IMR-90 (cell line): Measurements from ENCODE around the gene DDC. TPM values are rescaled to one million over a fixed set of nuclear protein-coding genes. Genes with fewer than 3 reads are reported as not detected.
A peak's percentile ranks its signal among the peaks of the same experiment; 100 is the strongest.

Experiments used
- ATAC-seq: fragments of 200-7000 bp; cut with Tn5 transposase; 2 replicates; pipeline ENCODE4 v1.9.1; 2020; ENCODE audit warnings: low read depth, mild to moderate bottlenecking, moderate library complexity
- BruUV-seq: library from RNA; stranded (reverse); fragments of 400-500 nt; replicated peaks from 2 replicates; lab custom pipeline; 2021; lab: Mats Ljungman, UMichigan
- CTCF ChIA-PET: fragments of 300-600 bp; formaldehyde crosslinking; extraction: SDS; loops from one replicate; lab custom pipeline; 2021; ENCODE audit warnings: antibody characterized with exemption; lab: Yijun Ruan, JAX
- POLR2A ChIA-PET: fragments of 300-600 bp; sonication (Branson Sonifier 250); formaldehyde crosslinking; loops from one replicate; lab custom pipeline; 2022; ENCODE audit warnings: antibody characterized with exemption; ENCODE audit not compliant: unreplicated experiment; lab: Charles Lee
- DNase-seq: peaks from one replicate; pipeline ENCODE4 v3.0.0; 2013
- H2AFZ ChIP-seq: replicated peaks from 2 replicates; pipeline ENCODE3; 2013; ENCODE audit warnings: low read length, mild to moderate bottlenecking; ENCODE audit not compliant: poor library complexity
- H2AK5ac ChIP-seq: 2 replicates; pipeline ENCODE4 v1.6.1; 2013; ENCODE audit warnings: low read depth, low read length, inconsistent platforms
- H2AK9ac ChIP-seq: replicated peaks from 2 replicates; pipeline ENCODE3; 2013; ENCODE audit warnings: mild to moderate bottlenecking, low read depth, low read length, moderate library complexity; ENCODE audit not compliant: poor library complexity
- H2BK120ac ChIP-seq: 2 replicates; pipeline ENCODE4 v1.6.1; 2013; ENCODE audit warnings: low read depth, low read length, inconsistent platforms
- H2BK15ac ChIP-seq: 3 replicates; pipeline ENCODE4 v1.6.1; 2013; ENCODE audit warnings: low read depth, low read length, inconsistent platforms
- H2BK20ac ChIP-seq: 2 replicates; pipeline ENCODE4 v1.6.1; 2013; ENCODE audit warnings: low read depth, mild to moderate bottlenecking, inconsistent platforms, low read length, moderate library complexity
- H2BK5ac ChIP-seq: 2 replicates; pipeline ENCODE4 v1.6.1; 2013; ENCODE audit warnings: mild to moderate bottlenecking, low read depth, low read length, inconsistent platforms; ENCODE audit not compliant: poor library complexity, severe bottlenecking
- H3K14ac ChIP-seq: replicated peaks from 2 replicates; pipeline ENCODE4 v1.6.1; 2013; ENCODE audit warnings: low read depth, low read length, inconsistent platforms
- H3K18ac ChIP-seq: 2 replicates; pipeline ENCODE4 v1.6.1; 2013; ENCODE audit warnings: low read depth, low read length, control low read depth
- H3K23ac ChIP-seq: 2 replicates; pipeline ENCODE4 v1.6.1; 2013; ENCODE audit warnings: low read depth, low read length, inconsistent platforms
- H3K27ac ChIP-seq: 2 replicates; pipeline ENCODE4 v1.5.1; 2013; ENCODE audit warnings: mild to moderate bottlenecking, control low read depth, low read length; ENCODE audit not compliant: insufficient read depth
- H3K27me3 ChIP-seq: 2 replicates; pipeline ENCODE4 v1.6.1; 2013; ENCODE audit warnings: low read length; ENCODE audit not compliant: control insufficient read depth, insufficient read depth
- H3K36me3 ChIP-seq: 2 replicates; pipeline ENCODE4 v1.6.1; 2013; ENCODE audit warnings: low read length, mixed read lengths; ENCODE audit not compliant: control insufficient read depth, insufficient read depth
- H3K4ac ChIP-seq: 2 replicates; pipeline ENCODE4 v1.6.1; 2013; ENCODE audit warnings: low read depth, low read length, inconsistent platforms
- H3K4me1 ChIP-seq: 2 replicates; pipeline ENCODE4 v1.6.1; 2013; ENCODE audit warnings: low read length, mixed read lengths; ENCODE audit not compliant: control insufficient read depth, insufficient read depth
- H3K4me2 ChIP-seq: 2 replicates; pipeline ENCODE4 v1.6.1; 2013; ENCODE audit warnings: low read depth, mild to moderate bottlenecking, control low read depth, low read length, moderate library complexity
- H3K4me3 ChIP-seq: 2 replicates; pipeline ENCODE4 v1.5.1; 2013; ENCODE audit warnings: low read depth, mild to moderate bottlenecking, control low read depth, low read length, moderate library complexity; ENCODE audit not compliant: insufficient read depth
- H3K56ac ChIP-seq: 2 replicates; pipeline ENCODE4 v1.6.1; 2013; ENCODE audit warnings: low read length, inconsistent platforms; ENCODE audit not compliant: insufficient read depth; ENCODE audit errors: extremely low read depth
- H3K79me1 ChIP-seq, 2 experiments: 2 replicates each; pipeline ENCODE4 v1.6.1; 2013; ENCODE audit warnings: low read length in 2 of 2, inconsistent platforms in 1 of 2, low read depth in 1 of 2
- H3K9ac ChIP-seq: 2 replicates; pipeline ENCODE4 v1.6.1; 2013; ENCODE audit warnings: low read depth, low read length, control low read depth
- H3K9me1 ChIP-seq: 2 replicates; pipeline ENCODE4 v1.6.1; 2013; ENCODE audit warnings: low read length, inconsistent platforms; ENCODE audit not compliant: insufficient read depth
- H3K9me3 ChIP-seq: 2 replicates; pipeline ENCODE4 v1.6.1; 2013; ENCODE audit warnings: low read length; ENCODE audit not compliant: control insufficient read depth, insufficient read depth
- H4K20me1 ChIP-seq: 2 replicates; pipeline ENCODE4 v1.6.1; 2013; ENCODE audit warnings: low read length, inconsistent platforms; ENCODE audit not compliant: insufficient read depth
- H4K5ac ChIP-seq: 2 replicates; pipeline ENCODE4 v1.6.1; 2013; ENCODE audit warnings: mild to moderate bottlenecking, low read depth, low read length, control low read depth
- H4K8ac ChIP-seq, 2 experiments: 2 replicates each; pipeline ENCODE4 v1.6.1; 2013; ENCODE audit warnings: low read depth in 2 of 2, low read length in 2 of 2, control low read depth in 1 of 2, inconsistent platforms in 1 of 2
- H4K91ac ChIP-seq: 2 replicates; pipeline ENCODE4 v1.6.1; 2013; ENCODE audit warnings: low read depth, low read length, inconsistent platforms; ENCODE audit not compliant: insufficient read depth
- CEBPB ChIP-seq: IDR thresholded peaks from 2 replicates; pipeline ENCODE4 v1.6.1; 2012; ENCODE audit warnings: low read depth, low read length, improper control_type of control experiment
- CTCF ChIP-seq: conservative IDR thresholded peaks from 2 replicates; pipeline ENCODE4 v1.5.1; 2012; ENCODE audit warnings: mild to moderate bottlenecking, low read depth, low read length, improper control_type of control experiment
- MAZ ChIP-seq: IDR thresholded peaks from 2 replicates; pipeline ENCODE4 v1.6.1; 2012; ENCODE audit warnings: low read depth, mild to moderate bottlenecking, low read length, improper control_type of control experiment, moderate library complexity, borderline replicate concordance
- MXI1 ChIP-seq: IDR thresholded peaks from 2 replicates; pipeline ENCODE4 v1.6.1; 2012; ENCODE audit warnings: low read depth, mild to moderate bottlenecking, low read length, moderate library complexity, borderline replicate concordance
- POLR2A ChIP-seq: IDR thresholded peaks from 2 replicates; pipeline ENCODE4 v1.6.1; 2012; ENCODE audit warnings: mild to moderate bottlenecking, low read depth, low read length
- SMC3 ChIP-seq: fragments of 150-350 bp; IDR thresholded peaks from 2 replicates; pipeline ENCODE4 v1.6.1; 2016; ENCODE audit warnings: low read depth, mild to moderate bottlenecking, antibody characterized with exemption, low read length, moderate library complexity
- USF2 ChIP-seq: fragments of 150-350 bp; IDR thresholded peaks from 2 replicates; pipeline ENCODE4 v1.6.1; 2017; ENCODE audit warnings: mild to moderate bottlenecking, antibody characterized with exemption, low read length, low read depth
- WGBS, 2 experiments: methylation state at CpG; one replicate each; pipeline versions ENCODE4 v1.1.5 to v1.1.7; 2013; ENCODE audit warnings: missing lambda C conversion rate in 2 of 2; ENCODE audit not compliant: insufficient read length in 1 of 2; ENCODE audit errors: extremely low coverage in 2 of 2; 5-methylcytosine and 5-hydroxymethylcytosine counted together
- dilution Hi-C: fragments of 300-500 bp; cut with HindIII; formaldehyde crosslinking; loops from one replicate; pipeline ENCODE4 v1.14.3; 2018; ENCODE audit warnings: low sequenced_read_pairs; ENCODE audit not compliant: unreplicated experiment
- in situ Hi-C: fragments of 300-500 bp; cut with MboI; formaldehyde crosslinking; loops from 3 replicates; pipeline ENCODE4 v1.14.3; 2019; ENCODE audit warnings: low sequenced_read_pairs, inconsistent platforms, mixed read lengths
- intact Hi-C: fragments of 100-400 bp; cut with micrococcal nuclease; formaldehyde crosslinking; loops from 2 replicates; pipeline ENCODE4 v1.10.0; 2022
- polyA plus RNA-seq, 3 experiments: library from polyadenylated mRNA; depleted of rRNA; stranded (reverse); fragments of >200 nt; gene quantifications; 2 replicates each; pipeline ENCODE4 v1.2.3, GENCODE V29; 2012; ENCODE audit warnings: low replicate concordance in 1 of 3
- total RNA-seq: library from RNA; depleted of rRNA; stranded (reverse); fragments of >200 nt; gene quantifications from 2 replicates; pipeline ENCODE4 v1.2.3, GENCODE V29; 2012

DDC gene
- total and polyA plus RNA-seq, 2 of the 4 experiments (the other 2 are of a cell fraction), result not detected

- WGBS, 2 experiments, result no CpG with 5 or more reads among the region's 11 CpGs
- H4K91ac ChIP-seq, result no peak overlapping the region
- H3K4me3 ChIP-seq, result no peak overlapping the region
- no peak for TF ChIP-seq CTCF
- no peak for TF ChIP-seq USF2
- no peak for TF ChIP-seq POLR2A
- TF ChIP-seq MAZ, result no peak
- no peak for TF ChIP-seq MXI1
- no peak for TF ChIP-seq CEBPB
- TF ChIP-seq SMC3, result no peak
- H2BK20ac ChIP-seq, result no peak overlapping the region
- H3K23ac ChIP-seq, result no peak overlapping the region
- intact Hi-C loops (no loop called here), in situ Hi-C loops (no loop called here), dilution Hi-C loops (no loop called here)
- no peak overlapping the region for H3K4ac ChIP-seq
- peak overlapping the region; percentile 43 for H2AFZ ChIP-seq
- H3K36me3 ChIP-seq, result no peaks in the 10 kb centered on the region
- peaks cover 9% of the 10 kb centered on the region for H3K27me3 ChIP-seq
- no peak for ATAC-seq
- no peak overlapping the region for H3K9ac ChIP-seq
- H3K18ac ChIP-seq, result no peak overlapping the region
- H3K9me1 ChIP-seq, result no peaks in the 10 kb centered on the region
- H3K56ac ChIP-seq, result no peak overlapping the region
- no peak overlapping the region for H2BK5ac ChIP-seq
- no peak overlapping the region for H2BK120ac ChIP-seq
- H2BK15ac ChIP-seq, result no peak overlapping the region
- H2AK9ac ChIP-seq, result peak overlapping the region; percentile 42
- no TSS peak for BruUV-seq
- H2AK5ac ChIP-seq, result no peak overlapping the region
- H3K79me1 ChIP-seq, result no peaks in the 10 kb centered on the region
- no peak overlapping the region for H4K8ac ChIP-seq
- H4K20me1 ChIP-seq, result no peaks in the 10 kb centered on the region
- DNase-seq, result no peak
- H3K14ac ChIP-seq, result no peak overlapping the region
- H3K27ac ChIP-seq, result no peak overlapping the region
- CTCF ChIA-PET, result no interaction called here
- POLR2A ChIA-PET, result no interaction called here
- peaks cover 2% of the 10 kb centered on the region; the same call in 1 of the 2 replicates for H3K4me1 ChIP-seq
- H3K9me3 ChIP-seq, result no peaks in the 10 kb centered on the region
- H3K4me2 ChIP-seq, result no peak overlapping the region
- no peak overlapping the region for H4K5ac ChIP-seq
Measured at GRCh38 chr7:50528266-50529092, 36.7 kb downstream of the DDC start.
